Spleen (tissue), 7 donors: ENCODE results near the gene RNF148.

Source experiments
- CTCF ChIP-seq, 11 experiments: fragments of 200-600 bp in 7 of 11; fragments of 450-650 bp in 4 of 11; sonication (generic) in 4 of 11; IDR thresholded peaks in 8 of 11; conservative IDR thresholded peaks in 3 of 11; 1 replicate in 7 of 11; 2 replicates in 4 of 11; pipeline versions ENCODE4 v1.4.0 to v1.8.0; 2016 to 2021; ENCODE audit warnings: antibody characterized with exemption in 11 of 11, inconsistent platforms in 4 of 11, mild to moderate bottlenecking in 1 of 11
- POLR2A ChIP-seq, 3 donors: fragments of 450-650 bp; IDR thresholded peaks; one replicate each; pipeline ENCODE4 v1.5.1; 2017; ENCODE audit warnings: antibody characterized with exemption in 3 of 3, mild to moderate bottlenecking in 1 of 3
- POLR2AphosphoS5 ChIP-seq, 3 donors: sonication (generic); formaldehyde crosslinking; IDR thresholded peaks; one replicate each; pipeline ENCODE4 v1.5.1; 2017; ENCODE audit warnings: antibody characterized with exemption in 3 of 3
- donor health status: DM: no; HTN: no; CAD: no; lungs with moderate emphysema.
- donor health status: DM: no; HTN: no; CAD: no.
- donor health status: DM: no; HTN: no; CAD: no.

- TF ChIP-seq CTCF (IDR thresholded peaks at IDR 0.05 in 8 of 11, conservative IDR thresholded peaks at IDR 0.05 in 3 of 11) (no peak), POLR2AphosphoS5 (IDR thresholded peaks at IDR 0.05) (no peak), POLR2A (IDR thresholded peaks at IDR 0.05) (no peak)
Observed at GRCh38 chr7:122727759-122728158, 25.0 kb upstream of the RNF148 start.
